ENCODE results near the gene MACROD2.

The MACROD2 gene

GRCh38 chr20:14295238-14295637 lies 299.9 kb downstream of the MACROD2 start:
- TF ChIP-seq, protein P1, sequence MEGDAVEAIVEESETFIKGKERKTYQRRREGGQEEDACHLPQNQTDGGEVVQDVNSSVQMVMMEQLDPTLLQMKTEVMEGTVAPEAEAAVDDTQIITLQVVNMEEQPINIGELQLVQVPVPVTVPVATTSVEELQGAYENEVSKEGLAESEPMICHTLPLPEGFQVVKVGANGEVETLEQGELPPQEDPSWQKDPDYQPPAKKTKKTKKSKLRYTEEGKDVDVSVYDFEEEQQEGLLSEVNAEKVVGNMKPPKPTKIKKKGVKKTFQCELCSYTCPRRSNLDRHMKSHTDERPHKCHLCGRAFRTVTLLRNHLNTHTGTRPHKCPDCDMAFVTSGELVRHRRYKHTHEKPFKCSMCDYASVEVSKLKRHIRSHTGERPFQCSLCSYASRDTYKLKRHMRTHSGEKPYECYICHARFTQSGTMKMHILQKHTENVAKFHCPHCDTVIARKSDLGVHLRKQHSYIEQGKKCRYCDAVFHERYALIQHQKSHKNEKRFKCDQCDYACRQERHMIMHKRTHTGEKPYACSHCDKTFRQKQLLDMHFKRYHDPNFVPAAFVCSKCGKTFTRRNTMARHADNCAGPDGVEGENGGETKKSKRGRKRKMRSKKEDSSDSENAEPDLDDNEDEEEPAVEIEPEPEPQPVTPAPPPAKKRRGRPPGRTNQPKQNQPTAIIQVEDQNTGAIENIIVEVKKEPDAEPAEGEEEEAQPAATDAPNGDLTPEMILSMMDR (IDR thresholded peaks at IDR 0.05; ENCODE audit: low read depth, low read length) = no peak
- Histone ChIP-seq H3K4me3 (ENCODE audit: low read depth, low read length) (no peak overlapping the region), H3K9me3 (no peaks in the 10 kb centered on the region), H3K36me3 (no peaks in the 10 kb centered on the region), H3K4me1 (no peaks in the 10 kb centered on the region), H3K27me3 (no peaks in the 10 kb centered on the region)
- no peak for DNase-seq

- H3K36me3 ChIP-seq = no peaks in the 10 kb centered on the region
- no peak overlapping the region for H3K4me3 ChIP-seq (ENCODE audit: low read depth, low read length)
- TF ChIP-seq, protein P1 (IDR thresholded peaks at IDR 0.05; ENCODE audit: low read depth, low read length) = no peak
- H3K4me1 ChIP-seq = no peaks in the 10 kb centered on the region
- no peaks in the 10 kb centered on the region for H3K9me3 ChIP-seq
- DNase-seq = no peak
- no peaks in the 10 kb centered on the region for H3K27me3 ChIP-seq
These were observed 300.5 kb downstream of the MACROD2 start for GRCh38 chr20:14295770-14296309.

DNA sequence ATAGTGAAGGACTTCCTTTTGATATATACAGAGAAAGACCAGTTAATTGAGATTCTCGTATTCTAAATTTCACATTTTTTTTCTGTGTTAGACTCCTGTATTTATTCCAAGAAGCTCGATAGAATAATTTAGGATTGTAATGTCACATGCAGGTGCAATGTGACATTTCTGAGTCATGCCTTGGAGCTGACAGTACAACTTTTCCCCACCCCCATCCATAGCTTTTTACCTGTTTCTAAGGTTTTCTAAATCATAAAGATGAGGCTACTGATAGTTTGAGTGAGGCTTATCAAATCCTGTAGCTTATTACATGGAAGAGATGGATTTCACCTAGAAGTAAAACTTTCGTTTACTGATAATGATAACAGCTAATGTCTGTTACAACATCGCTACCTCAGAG lies 304.5 kb downstream of the MACROD2 start:
- no peak for DNase-seq
- no peaks in the 10 kb centered on the region for H3K4me1 ChIP-seq
- TF ChIP-seq, protein P1 (IDR thresholded peaks at IDR 0.05; ENCODE audit: low read depth, low read length) = no peak
- H3K27me3 ChIP-seq = no peaks in the 10 kb centered on the region
- H3K9me3 ChIP-seq = no peaks in the 10 kb centered on the region
- no peaks in the 10 kb centered on the region for H3K36me3 ChIP-seq
- H3K4me3 ChIP-seq (ENCODE audit: low read depth, low read length) = no peak overlapping the region

GRCh38 chr20:14303106-14303505 lies 307.8 kb downstream of the MACROD2 start:
- H3K9me3 ChIP-seq = no peaks in the 10 kb centered on the region
- no peak for DNase-seq
- no peaks in the 10 kb centered on the region for H3K36me3 ChIP-seq
- TF ChIP-seq, protein P1 (IDR thresholded peaks at IDR 0.05; ENCODE audit: low read depth, low read length) = no peak
- H3K4me1 ChIP-seq = no peaks in the 10 kb centered on the region
- no peak overlapping the region for H3K4me3 ChIP-seq (ENCODE audit: low read depth, low read length)
- H3K27me3 ChIP-seq = no peaks in the 10 kb centered on the region

DNA sequence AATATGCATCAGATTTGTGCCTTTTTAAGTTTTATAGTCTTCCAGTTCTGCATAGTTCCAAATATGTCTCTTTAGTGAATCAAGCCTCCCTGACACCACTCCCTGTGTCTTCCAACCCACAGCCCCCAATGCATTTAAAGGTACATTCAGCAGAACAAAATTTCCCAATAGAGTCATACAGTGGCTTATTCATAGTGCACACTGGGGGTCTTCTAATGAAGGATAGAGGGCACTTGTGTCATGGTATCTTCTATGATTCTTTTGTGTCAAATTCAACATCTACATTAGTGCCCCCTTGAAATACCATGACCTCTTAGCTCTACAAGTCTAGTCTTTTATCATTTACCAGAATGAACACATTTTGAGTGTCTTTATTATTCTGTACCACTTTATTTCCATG lies 308.3 kb downstream of the MACROD2 start:
- no peaks in the 10 kb centered on the region for H3K4me1 ChIP-seq
- H3K36me3 ChIP-seq = no peaks in the 10 kb centered on the region
- peaks cover under 1% of the 10 kb centered on the region; the same call in 1 of the 2 replicates for H3K9me3 ChIP-seq
- H3K27me3 ChIP-seq = no peaks in the 10 kb centered on the region
- TF ChIP-seq, protein P1 (IDR thresholded peaks at IDR 0.05; ENCODE audit: low read depth, low read length) = no peak
- DNase-seq = no peak
- H3K4me3 ChIP-seq (ENCODE audit: low read depth, low read length) = no peak overlapping the region

DNA sequence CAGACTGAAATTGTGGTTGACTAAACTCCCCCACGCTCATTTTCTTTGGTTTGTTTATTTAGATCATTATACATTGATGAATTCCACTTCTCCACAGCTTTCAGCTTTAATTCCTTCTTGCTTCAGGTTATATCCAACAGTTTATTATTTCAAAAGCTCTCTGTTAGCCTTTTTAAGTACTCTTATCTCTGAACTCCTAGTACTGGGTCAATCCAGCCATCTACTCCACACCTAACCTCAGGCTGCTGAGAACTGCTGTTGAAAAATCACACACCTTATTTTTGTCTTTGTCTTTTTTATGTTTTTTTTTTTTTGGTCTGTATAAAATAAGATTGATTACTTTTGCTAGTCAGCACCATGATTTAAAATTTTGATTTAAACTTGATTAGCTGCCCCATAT lies 309.2 kb downstream of the MACROD2 start:
- peaks cover 3% of the 10 kb centered on the region; the same call in 1 of the 2 replicates for H3K9me3 ChIP-seq

More for the DNA sequence above, 309.2 kb downstream of the MACROD2 start:
- H3K27me3 ChIP-seq = no peaks in the 10 kb centered on the region
- no peak overlapping the region for H3K4me3 ChIP-seq (ENCODE audit: low read depth, low read length)
- TF ChIP-seq, protein P1 (IDR thresholded peaks at IDR 0.05; ENCODE audit: low read depth, low read length) = no peak
- H3K36me3 ChIP-seq = no peaks in the 10 kb centered on the region
- no peaks in the 10 kb centered on the region for H3K4me1 ChIP-seq
- DNase-seq = no peak
